K562 (cell line): ENCODE measurements around the gene KBTBD2. TPM values are rescaled to one million over a fixed set of nuclear protein-coding genes. Genes with fewer than 3 reads are reported as not detected.

Source experiments
- CBX1 ChIP-seq: sonication (generic); IDR thresholded peaks from 2 replicates; pipeline ENCODE4 v1.6.1; 2016; ENCODE audit warnings: antibody characterized with exemption, low read depth, mild to moderate bottlenecking
- FOS ChIP-seq: IDR thresholded peaks from 3 replicates; pipeline ENCODE4 v1.6.1; 2011; ENCODE audit not compliant: insufficient read length; ENCODE audit errors: extremely low read depth
- HDAC2 ChIP-seq: fragments of 450-650 bp; IDR thresholded peaks from 2 replicates; pipeline ENCODE4 v1.6.1; 2016; ENCODE audit warnings: mild to moderate bottlenecking
- LCOR ChIP-seq: sonication (generic); formaldehyde crosslinking; IDR thresholded peaks from 2 replicates; pipeline ENCODE4 v1.8.0; 2022; ENCODE audit warnings: mild to moderate bottlenecking, missing genetic modification reagents
- MAFF ChIP-seq: IDR thresholded peaks from 2 replicates; pipeline ENCODE4 v1.6.1; 2012; ENCODE audit warnings: low read length, improper control_type of control experiment
- SPI1 ChIP-seq: IDR thresholded peaks from 2 replicates; pipeline ENCODE4 v1.6.1; 2011; ENCODE audit warnings: low read depth, low read length, control low read depth, borderline replicate concordance
- TAF7 ChIP-seq: fragments of 450-650 bp; IDR thresholded peaks from 2 replicates; pipeline ENCODE4 v1.6.1; 2016; ENCODE audit warnings: missing genetic modification characterization, missing compliant biosample characterization
- polyA plus RNA-seq, 8 experiments: library from polyadenylated mRNA; depleted of rRNA in 4 of 8; stranded (reverse) in 5 of 8; unstranded in 3 of 8; fragments of >200 nt; fragmentation: Nextera tagmentation in 2 of 8; fragmentation: Illumina TruSeq in 1 of 8; extraction: Ambion mirVana in 2 of 8; extraction: Trizol in 1 of 8; gene quantifications; 2 replicates each; pipeline versions ENCODE4 v1.2.1 to v1.2.3, GENCODE V29; 2011 to 2014; ENCODE audit warnings: inconsistent platforms in 1 of 8, missing spikeins in 1 of 8
- total RNA-seq, 7 experiments: library from RNA; depleted of rRNA in 6 of 7; stranded (reverse); fragments of >200 nt in 6 of 7; fragmentation: Illumina TruSeq in 2 of 7; extraction: Trizol in 2 of 7; gene quantifications; 2 replicates each; pipeline versions ENCODE4 v1.2.1 to v1.2.3, GENCODE V29; 2011 to 2021; ENCODE audit warnings: low replicate concordance in 1 of 7
- TF ChIP-seq, protein P1 (sequence below): sonication (generic); formaldehyde crosslinking; IDR thresholded peaks from 2 replicates; pipeline ENCODE4 v1.8.1; 2023; ENCODE audit warnings: missing genetic modification reagents, mild to moderate bottlenecking, borderline replicate concordance
- TF ChIP-seq, protein P2 (sequence below), 3 experiments: fragments of 200-800 bp in 1 of 3; fragments of 250-450 bp in 1 of 3; fragments of 450-650 bp in 1 of 3; sonication (Bioruptor Pico) in 1 of 3; sonication (Bioruptor generic) in 1 of 3; formaldehyde crosslinking in 1 of 3; IDR thresholded peaks; 2 replicates each; pipeline versions ENCODE4 v1.6.1 to v1.8.0; 2016 to 2022; ENCODE audit warnings: mild to moderate bottlenecking in 2 of 3, missing genetic modification characterization in 2 of 3, missing compliant biosample characterization in 1 of 3, moderate library complexity in 1 of 3
- TF ChIP-seq, protein P3 (sequence below): fragments of 250-450 bp; sonication (Bioruptor Pico); IDR thresholded peaks from 2 replicates; pipeline ENCODE4 v1.4.0; 2020
- TF ChIP-seq, protein P4 (sequence below): sonication (generic); formaldehyde crosslinking; IDR thresholded peaks from 2 replicates; pipeline ENCODE4 v1.8.1; 2023; ENCODE audit warnings: mild to moderate bottlenecking, missing genetic modification reagents, moderate library complexity

KBTBD2 gene
- total and polyA plus RNA-seq, 9 of the 15 experiments (the other 6 are each of a cell fraction or from before 2014, with no cell fraction given), result 22.8 to 62.2 (median 30.8) TPM

DNA sequence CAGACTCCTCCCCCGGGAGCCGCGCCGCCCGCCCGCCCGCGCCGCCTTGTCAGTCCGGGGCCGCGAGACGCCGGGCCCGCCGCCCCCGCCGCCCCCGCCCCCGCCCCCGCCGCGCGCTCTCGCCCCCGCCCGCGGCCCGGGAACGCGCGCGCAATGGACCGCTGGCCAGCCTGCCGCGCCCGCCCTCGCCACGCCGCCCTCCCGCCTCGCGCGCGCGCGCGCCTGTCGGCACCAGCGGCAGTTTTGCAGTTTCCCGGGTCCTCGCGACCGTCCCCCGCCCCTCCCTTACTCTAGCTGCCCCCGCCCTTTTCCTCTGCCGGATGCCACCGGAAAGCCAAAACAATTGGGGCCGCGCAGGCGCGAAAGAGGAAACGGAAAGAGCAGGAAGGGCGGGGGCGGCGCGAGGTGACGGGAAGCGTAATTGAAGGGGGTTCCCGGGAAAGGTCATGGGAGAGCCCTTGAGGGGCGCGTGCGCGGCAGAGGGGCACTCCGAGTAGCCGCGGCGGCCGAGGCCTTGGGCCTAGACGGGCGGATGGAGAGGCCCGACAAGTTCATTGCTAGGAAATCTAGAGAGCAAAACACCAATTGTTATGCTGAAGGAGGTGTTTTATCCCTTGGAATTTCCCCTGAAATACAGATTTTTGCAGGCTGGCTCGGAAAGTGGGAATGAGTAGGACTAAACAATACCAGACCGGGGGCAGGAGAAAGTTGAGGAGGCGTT is 400 bp upstream of the KBTBD2 start (continued):
- TF ChIP-seq, protein P1, sequence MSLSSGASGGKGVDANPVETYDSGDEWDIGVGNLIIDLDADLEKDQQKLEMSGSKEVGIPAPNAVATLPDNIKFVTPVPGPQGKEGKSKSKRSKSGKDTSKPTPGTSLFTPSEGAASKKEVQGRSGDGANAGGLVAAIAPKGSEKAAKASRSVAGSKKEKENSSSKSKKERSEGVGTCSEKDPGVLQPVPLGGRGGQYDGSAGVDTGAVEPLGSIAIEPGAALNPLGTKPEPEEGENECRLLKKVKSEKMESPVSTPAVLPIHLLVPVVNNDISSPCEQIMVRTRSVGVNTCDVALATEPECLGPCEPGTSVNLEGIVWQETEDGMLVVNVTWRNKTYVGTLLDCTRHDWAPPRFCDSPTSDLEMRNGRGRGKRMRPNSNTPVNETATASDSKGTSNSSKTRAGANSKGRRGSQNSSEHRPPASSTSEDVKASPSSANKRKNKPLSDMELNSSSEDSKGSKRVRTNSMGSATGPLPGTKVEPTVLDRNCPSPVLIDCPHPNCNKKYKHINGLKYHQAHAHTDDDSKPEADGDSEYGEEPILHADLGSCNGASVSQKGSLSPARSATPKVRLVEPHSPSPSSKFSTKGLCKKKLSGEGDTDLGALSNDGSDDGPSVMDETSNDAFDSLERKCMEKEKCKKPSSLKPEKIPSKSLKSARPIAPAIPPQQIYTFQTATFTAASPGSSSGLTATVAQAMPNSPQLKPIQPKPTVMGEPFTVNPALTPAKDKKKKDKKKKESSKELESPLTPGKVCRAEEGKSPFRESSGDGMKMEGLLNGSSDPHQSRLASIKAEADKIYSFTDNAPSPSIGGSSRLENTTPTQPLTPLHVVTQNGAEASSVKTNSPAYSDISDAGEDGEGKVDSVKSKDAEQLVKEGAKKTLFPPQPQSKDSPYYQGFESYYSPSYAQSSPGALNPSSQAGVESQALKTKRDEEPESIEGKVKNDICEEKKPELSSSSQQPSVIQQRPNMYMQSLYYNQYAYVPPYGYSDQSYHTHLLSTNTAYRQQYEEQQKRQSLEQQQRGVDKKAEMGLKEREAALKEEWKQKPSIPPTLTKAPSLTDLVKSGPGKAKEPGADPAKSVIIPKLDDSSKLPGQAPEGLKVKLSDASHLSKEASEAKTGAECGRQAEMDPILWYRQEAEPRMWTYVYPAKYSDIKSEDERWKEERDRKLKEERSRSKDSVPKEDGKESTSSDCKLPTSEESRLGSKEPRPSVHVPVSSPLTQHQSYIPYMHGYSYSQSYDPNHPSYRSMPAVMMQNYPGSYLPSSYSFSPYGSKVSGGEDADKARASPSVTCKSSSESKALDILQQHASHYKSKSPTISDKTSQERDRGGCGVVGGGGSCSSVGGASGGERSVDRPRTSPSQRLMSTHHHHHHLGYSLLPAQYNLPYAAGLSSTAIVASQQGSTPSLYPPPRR (CRISPR knock-in tag), result no peak
- TF ChIP-seq CBX1 (no peak), LCOR (no peak), MAFF (no peak), FOS (no peak), SPI1 (peak; percentile 72; the same call in 1 of the 2 replicates), HDAC2 (no peak), TAF7 (0 out of 2 replicates have a peak, but pooled peaks have one; percentile 15)
- TF ChIP-seq, protein P2, sequence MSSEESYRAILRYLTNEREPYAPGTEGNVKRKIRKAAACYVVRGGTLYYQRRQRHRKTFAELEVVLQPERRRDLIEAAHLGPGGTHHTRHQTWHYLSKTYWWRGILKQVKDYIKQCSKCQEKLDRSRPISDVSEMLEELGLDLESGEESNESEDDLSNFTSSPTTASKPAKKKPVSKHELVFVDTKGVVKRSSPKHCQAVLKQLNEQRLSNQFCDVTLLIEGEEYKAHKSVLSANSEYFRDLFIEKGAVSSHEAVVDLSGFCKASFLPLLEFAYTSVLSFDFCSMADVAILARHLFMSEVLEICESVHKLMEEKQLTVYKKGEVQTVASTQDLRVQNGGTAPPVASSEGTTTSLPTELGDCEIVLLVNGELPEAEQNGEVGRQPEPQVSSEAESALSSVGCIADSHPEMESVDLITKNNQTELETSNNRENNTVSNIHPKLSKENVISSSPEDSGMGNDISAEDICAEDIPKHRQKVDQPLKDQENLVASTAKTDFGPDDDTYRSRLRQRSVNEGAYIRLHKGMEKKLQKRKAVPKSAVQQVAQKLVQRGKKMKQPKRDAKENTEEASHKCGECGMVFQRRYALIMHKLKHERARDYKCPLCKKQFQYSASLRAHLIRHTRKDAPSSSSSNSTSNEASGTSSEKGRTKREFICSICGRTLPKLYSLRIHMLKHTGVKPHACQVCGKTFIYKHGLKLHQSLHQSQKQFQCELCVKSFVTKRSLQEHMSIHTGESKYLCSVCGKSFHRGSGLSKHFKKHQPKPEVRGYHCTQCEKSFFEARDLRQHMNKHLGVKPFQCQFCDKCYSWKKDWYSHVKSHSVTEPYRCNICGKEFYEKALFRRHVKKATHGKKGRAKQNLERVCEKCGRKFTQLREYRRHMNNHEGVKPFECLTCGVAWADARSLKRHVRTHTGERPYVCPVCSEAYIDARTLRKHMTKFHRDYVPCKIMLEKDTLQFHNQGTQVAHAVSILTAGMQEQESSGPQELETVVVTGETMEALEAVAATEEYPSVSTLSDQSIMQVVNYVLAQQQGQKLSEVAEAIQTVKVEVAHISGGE (CRISPR knock-in tag; IDR thresholded peaks at IDR 0.05), result peak in 2 of 3 experiments; percentile 9 to 43; a peak in 1 of 6 replicates
- TF ChIP-seq, protein P3, sequence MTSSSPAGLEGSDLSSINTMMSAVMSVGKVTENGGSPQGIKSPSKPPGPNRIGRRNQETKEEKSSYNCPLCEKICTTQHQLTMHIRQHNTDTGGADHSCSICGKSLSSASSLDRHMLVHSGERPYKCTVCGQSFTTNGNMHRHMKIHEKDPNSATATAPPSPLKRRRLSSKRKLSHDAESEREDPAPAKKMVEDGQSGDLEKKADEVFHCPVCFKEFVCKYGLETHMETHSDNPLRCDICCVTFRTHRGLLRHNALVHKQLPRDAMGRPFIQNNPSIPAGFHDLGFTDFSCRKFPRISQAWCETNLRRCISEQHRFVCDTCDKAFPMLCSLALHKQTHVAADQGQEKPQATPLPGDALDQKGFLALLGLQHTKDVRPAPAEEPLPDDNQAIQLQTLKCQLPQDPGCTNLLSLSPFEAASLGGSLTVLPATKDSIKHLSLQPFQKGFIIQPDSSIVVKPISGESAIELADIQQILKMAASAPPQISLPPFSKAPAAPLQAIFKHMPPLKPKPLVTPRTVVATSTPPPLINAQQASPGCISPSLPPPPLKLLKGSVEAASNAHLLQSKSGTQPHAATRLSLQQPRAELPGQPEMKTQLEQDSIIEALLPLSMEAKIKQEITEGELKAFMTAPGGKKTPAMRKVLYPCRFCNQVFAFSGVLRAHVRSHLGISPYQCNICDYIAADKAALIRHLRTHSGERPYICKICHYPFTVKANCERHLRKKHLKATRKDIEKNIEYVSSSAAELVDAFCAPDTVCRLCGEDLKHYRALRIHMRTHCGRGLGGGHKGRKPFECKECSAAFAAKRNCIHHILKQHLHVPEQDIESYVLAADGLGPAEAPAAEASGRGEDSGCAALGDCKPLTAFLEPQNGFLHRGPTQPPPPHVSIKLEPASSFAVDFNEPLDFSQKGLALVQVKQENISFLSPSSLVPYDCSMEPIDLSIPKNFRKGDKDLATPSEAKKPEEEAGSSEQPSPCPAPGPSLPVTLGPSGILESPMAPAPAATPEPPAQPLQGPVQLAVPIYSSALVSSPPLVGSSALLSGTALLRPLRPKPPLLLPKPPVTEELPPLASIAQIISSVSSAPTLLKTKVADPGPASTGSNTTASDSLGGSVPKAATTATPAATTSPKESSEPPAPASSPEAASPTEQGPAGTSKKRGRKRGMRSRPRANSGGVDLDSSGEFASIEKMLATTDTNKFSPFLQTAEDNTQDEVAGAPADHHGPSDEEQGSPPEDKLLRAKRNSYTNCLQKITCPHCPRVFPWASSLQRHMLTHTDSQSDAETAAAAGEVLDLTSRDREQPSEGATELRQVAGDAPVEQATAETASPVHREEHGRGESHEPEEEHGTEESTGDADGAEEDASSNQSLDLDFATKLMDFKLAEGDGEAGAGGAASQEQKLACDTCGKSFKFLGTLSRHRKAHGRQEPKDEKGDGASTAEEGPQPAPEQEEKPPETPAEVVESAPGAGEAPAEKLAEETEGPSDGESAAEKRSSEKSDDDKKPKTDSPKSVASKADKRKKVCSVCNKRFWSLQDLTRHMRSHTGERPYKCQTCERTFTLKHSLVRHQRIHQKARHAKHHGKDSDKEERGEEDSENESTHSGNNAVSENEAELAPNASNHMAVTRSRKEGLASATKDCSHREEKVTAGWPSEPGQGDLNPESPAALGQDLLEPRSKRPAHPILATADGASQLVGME (CRISPR knock-in tag), result no peak
- TF ChIP-seq, protein P4, sequence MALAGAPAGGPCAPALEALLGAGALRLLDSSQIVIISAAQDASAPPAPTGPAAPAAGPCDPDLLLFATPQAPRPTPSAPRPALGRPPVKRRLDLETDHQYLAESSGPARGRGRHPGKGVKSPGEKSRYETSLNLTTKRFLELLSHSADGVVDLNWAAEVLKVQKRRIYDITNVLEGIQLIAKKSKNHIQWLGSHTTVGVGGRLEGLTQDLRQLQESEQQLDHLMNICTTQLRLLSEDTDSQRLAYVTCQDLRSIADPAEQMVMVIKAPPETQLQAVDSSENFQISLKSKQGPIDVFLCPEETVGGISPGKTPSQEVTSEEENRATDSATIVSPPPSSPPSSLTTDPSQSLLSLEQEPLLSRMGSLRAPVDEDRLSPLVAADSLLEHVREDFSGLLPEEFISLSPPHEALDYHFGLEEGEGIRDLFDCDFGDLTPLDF (CRISPR knock-in tag), result 0 out of 2 replicates have a peak, but pooled peaks have one; percentile 18
